ENCODE results near the gene ZNF503.

ZNF503 gene

DNA sequence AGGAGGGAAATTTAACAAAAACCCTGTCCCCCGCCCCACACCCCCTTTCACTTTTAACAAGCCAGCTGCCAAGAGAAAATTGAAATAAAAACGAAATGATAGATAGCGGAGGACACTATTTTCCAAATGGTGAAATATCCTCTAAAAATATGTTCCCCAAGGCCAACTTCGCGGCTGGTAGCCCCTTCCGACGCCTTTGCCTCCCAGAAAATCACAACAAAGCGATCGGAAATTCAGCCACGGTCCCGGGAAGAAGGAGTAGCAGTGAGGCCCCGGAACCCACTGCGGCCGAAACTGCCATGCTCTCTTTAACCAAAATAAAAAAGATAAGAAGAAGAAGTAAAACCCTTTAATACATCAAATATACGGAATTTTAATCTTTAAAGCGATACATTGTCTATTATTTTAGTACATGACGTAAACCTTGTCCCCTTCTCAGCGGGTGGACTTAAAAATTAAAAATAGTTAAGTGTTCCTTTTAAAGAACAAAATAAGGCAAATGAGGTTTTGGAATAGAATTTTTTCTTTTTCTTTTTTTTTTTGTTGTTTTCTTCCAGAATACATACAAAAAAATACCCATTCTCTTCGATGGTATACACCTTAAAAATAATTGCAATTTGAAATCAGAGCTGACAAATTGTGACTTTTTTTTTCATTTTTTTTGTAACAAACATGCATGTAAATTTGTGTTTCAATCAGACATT, 3.9 kb downstream of the ZNF503 start:
- peak overlapping the region; percentile 78 for H3K4me3 ChIP-seq (ENCODE audit: low read depth, low read length)
- TF ChIP-seq, protein P1, sequence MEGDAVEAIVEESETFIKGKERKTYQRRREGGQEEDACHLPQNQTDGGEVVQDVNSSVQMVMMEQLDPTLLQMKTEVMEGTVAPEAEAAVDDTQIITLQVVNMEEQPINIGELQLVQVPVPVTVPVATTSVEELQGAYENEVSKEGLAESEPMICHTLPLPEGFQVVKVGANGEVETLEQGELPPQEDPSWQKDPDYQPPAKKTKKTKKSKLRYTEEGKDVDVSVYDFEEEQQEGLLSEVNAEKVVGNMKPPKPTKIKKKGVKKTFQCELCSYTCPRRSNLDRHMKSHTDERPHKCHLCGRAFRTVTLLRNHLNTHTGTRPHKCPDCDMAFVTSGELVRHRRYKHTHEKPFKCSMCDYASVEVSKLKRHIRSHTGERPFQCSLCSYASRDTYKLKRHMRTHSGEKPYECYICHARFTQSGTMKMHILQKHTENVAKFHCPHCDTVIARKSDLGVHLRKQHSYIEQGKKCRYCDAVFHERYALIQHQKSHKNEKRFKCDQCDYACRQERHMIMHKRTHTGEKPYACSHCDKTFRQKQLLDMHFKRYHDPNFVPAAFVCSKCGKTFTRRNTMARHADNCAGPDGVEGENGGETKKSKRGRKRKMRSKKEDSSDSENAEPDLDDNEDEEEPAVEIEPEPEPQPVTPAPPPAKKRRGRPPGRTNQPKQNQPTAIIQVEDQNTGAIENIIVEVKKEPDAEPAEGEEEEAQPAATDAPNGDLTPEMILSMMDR (IDR thresholded peaks at IDR 0.05; ENCODE audit: low read depth, low read length) = no peak

DNA sequence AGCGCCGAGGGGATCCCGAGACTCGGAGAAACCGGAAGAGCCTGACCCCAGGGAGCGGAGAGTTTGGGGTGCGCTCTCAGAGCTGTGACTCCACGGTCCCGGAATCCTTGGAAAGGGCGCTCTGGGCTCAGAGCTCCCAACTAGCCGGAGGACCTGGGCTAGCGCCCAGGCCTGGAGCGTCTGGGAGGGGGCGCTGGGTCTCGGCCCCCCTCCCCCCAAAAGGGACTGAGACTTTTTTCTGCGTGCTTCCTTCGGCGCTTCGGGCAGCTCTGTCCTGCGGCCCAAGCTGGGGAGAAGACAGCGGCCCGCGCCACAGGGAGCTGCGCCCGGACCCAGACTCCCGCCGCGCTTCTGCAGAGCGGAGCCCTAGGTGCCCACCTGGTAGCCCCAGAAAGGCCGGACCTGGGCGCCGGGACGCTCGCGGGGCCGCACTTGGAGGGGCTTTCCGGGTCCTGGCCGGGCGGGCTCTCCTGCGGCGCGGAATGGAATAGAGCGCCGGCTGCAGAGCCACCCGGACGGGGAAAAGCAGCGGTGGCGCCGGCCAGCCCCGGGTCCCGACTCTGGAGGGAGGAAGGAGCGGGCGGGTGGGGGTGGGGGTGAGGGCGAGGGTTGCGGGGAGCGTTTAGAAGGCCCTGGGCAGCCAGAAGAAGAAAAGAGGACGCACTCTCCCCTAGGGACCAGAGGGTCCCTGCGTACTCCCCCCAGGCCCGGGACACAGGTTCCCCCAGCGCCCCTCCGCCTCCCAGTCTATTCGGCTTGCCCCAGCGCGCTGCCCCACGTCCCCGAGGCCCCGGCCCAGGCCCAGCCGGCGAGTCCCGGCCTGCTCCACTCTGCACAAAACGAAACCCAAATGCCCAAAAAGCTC, 4.7 kb downstream of the ZNF503 start:
- peak overlapping the region; percentile 78 for H3K4me3 ChIP-seq (ENCODE audit: low read depth, low read length)
- TF ChIP-seq, protein P1 (IDR thresholded peaks at IDR 0.05; ENCODE audit: low read depth, low read length) = no peak

DNA sequence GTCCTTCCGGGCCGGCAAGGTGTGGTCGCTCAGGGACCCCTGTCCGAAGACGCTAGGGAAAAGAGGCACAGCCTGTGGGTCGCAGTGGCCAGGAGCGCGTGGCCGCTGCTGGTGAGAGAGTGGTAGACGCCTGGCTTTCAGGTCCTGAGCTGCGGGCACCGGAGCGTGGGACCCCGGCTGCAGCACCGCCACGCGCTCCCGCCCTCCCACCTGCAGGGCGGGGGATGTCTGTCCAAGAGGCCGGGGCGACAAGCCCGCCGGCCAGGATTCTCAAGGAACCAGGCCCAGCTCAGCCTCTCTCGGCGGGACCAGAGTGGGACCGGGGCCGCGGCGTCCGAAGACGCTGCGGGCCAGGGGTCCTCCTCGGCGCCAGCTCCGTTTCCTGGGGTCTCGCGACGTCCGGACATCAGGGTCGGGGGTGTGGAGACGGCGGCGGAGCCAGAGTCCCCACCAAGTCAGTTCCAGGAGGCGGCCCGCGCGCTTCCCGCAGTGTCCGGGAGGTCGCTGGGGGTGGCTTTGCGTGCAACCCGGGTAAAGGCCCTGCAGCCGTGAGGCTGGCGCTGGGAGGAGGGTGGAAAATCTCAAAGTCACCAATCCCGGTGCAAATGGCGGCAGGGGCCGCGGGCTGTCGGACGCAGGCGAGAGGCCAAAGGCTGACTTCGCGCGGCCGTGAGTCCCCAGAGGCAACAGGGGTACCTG, 5.5 kb downstream of the ZNF503 start:
- TF ChIP-seq, protein P1 (IDR thresholded peaks at IDR 0.05; ENCODE audit: low read depth, low read length) = no peak
- peak overlapping the region; percentile 78 for H3K4me3 ChIP-seq (ENCODE audit: low read depth, low read length)

DNA sequence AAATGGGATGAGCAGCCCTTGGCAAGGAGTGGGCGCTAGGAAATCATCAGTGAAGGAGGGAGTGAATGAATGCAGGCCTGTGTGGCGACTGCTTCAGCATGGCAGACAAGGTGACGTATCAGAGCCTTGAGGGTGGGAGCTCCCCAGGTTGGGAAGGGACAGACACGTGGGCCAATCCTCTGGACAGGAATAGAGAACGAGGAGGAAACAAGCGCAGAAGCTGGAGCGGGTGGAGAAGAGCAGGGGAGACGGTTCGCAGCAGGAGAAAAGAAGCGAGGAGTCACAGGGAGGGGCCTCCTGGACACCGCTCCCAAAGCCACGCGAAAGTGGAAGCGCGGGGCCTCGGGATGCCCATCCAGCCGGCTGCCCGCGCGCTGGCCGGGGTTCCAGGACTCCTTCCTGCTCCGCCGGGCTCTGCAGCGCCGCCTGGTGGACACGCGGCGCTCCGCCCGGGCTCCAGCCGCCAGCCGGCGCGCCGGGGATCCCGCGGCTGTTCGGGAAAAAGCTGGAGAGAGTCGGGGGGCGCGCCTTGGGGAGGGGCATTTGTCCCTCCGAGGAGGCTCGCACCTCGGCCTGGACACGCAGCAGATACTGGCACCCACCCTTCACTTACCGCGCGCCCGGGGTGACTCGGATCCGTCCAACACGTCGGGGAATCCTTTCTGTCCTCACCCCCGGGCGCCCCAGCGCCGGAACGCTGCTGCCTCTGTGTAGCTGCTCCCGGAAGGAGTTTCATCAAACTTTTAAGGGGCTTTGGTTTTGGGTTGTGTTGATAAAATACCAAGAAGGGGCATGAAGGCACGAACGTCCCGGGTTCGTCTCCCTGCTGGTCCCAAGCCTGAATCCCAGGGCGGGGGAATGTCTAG, 6.3 kb downstream of the ZNF503 start:
- peak overlapping the region; percentile 16; the same call in 1 of the 2 replicates for H3K4me3 ChIP-seq (ENCODE audit: low read depth, low read length)

DNA sequence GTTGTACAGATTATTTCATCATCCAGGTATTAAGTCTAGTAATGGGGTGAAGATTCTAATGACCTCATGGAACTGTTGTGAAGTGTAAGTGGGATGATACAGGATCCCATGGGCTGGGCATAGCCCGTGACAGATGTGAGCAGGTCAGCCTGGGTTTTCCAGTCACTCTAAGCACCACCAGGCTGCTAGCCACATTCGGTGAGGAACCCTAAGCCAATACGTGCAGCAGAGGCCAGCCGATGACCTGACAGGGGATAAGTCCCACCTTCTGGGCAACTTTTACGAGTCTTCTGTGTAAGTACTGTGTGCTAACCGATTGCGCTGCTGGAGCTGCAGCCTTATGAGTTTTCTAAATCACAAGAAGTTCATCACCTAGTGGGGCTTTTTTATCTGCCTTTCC, 7.3 kb downstream of the ZNF503 start:
- no peak overlapping the region for H3K4me3 ChIP-seq (ENCODE audit: low read depth, low read length)
- TF ChIP-seq, protein P1 (IDR thresholded peaks at IDR 0.05; ENCODE audit: low read depth, low read length) = no peak

More for the DNA sequence above, 6.3 kb downstream of the ZNF503 start:
- TF ChIP-seq, protein P1 (IDR thresholded peaks at IDR 0.05; ENCODE audit: low read depth, low read length) = peak; percentile 91

DNA sequence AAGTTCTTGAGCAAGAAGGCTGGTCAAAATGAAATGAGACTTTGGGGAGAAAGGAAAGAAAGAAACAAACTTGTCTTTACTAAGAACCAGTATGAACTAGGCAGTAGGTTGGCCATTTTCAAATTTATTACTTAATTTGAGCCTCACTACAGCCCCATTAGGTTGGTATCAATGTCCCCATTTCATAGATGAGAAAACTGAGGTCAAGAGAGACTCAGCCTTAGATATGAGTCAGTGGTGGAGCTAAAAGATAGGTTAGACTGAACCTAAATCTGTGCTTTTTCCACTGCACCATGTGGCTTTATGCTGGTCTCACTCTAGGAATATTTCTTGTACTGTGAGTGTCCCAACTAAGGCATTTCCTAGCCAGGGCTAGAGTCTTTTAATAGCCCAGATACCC, 8.8 kb downstream of the ZNF503 start:
- TF ChIP-seq, protein P1 (IDR thresholded peaks at IDR 0.05; ENCODE audit: low read depth, low read length) = no peak
- H3K4me3 ChIP-seq (ENCODE audit: low read depth, low read length) = no peak overlapping the region
